DOHH2 (cell line): ENCODE measurements around the gene HPCA.

ENCODE experiments used
- H3F3A ChIP-seq: fragments of 200-600 bp; sonication (generic), shearing (Covaris generic); 2 replicates; pipeline ENCODE4 v1.6.0; 2016; ENCODE audit warnings: antibody characterized with exemption, mild to moderate bottlenecking; ENCODE audit not compliant: control insufficient read depth, insufficient read depth
- H3K27ac ChIP-seq: fragments of 200-600 bp; sonication (generic); 2 replicates; pipeline ENCODE4 v1.5.1; 2014; ENCODE audit warnings: low read depth, mild to moderate bottlenecking, low read length, moderate library complexity
- H3K27me3 ChIP-seq: fragments of 200-600 bp; sonication (generic); 2 replicates; pipeline ENCODE4 v1.6.1; 2014; ENCODE audit warnings: mild to moderate bottlenecking, low read length, mixed read lengths; ENCODE audit not compliant: control insufficient read depth
- H3K36me3 ChIP-seq: fragments of 200-600 bp; sonication (generic); 2 replicates; pipeline ENCODE4 v1.6.1; 2014; ENCODE audit warnings: mild to moderate bottlenecking, low read length, moderate library complexity, mixed read lengths; ENCODE audit not compliant: control insufficient read depth
- H3K4me1 ChIP-seq: fragments of 200-600 bp; sonication (generic); 2 replicates; pipeline ENCODE4 v1.6.1; 2014; ENCODE audit warnings: mild to moderate bottlenecking, low read length, mixed read lengths; ENCODE audit not compliant: control insufficient read depth
- H3K4me2 ChIP-seq: fragments of 200-600 bp; sonication (generic); 2 replicates; pipeline ENCODE4 v1.6.0; 2014; ENCODE audit warnings: mild to moderate bottlenecking, low read length, moderate library complexity
- H3K4me3 ChIP-seq: fragments of 200-600 bp; sonication (generic); 2 replicates; pipeline ENCODE4 v1.5.1; 2014; ENCODE audit warnings: mild to moderate bottlenecking, low read length, mixed read lengths
- H3K79me2 ChIP-seq: fragments of 200-600 bp; sonication (generic); 2 replicates; pipeline ENCODE4 v1.6.1; 2014; ENCODE audit warnings: mild to moderate bottlenecking, low read length, mixed read lengths; ENCODE audit not compliant: control insufficient read depth
- H3K9me2 ChIP-seq: fragments of 200-600 bp; sonication (generic); replicated peaks from 2 replicates; pipeline ENCODE4 v1.6.1; 2014; ENCODE audit warnings: mild to moderate bottlenecking, low read length, mixed read lengths; ENCODE audit not compliant: control insufficient read depth
- H3K9me3 ChIP-seq: fragments of 200-600 bp; sonication (generic); 2 replicates; pipeline ENCODE4 v1.6.1; 2014; ENCODE audit warnings: antibody characterized with exemption, low read length, mixed read lengths; ENCODE audit not compliant: control insufficient read depth, insufficient read depth
- H4K20me1 ChIP-seq: fragments of 200-600 bp; sonication (generic); 2 replicates; pipeline ENCODE4 v1.6.0; 2014; ENCODE audit warnings: low read depth, mild to moderate bottlenecking, antibody characterized with exemption, low read length, moderate library complexity; ENCODE audit not compliant: control insufficient read depth, insufficient read depth
- EZH2phosphoT487 ChIP-seq: fragments of 200-600 bp; sonication (generic); IDR thresholded peaks from 2 replicates; pipeline ENCODE4 v1.6.1; 2017; ENCODE audit warnings: borderline replicate concordance, mild to moderate bottlenecking, antibody characterized with exemption, low read length, moderate library complexity, mixed read lengths
- TF ChIP-seq, protein P1 (sequence below): fragments of 200-600 bp; sonication (generic); IDR thresholded peaks from one replicate; pipeline ENCODE4 v1.5.1; 2014; ENCODE audit warnings: antibody characterized with exemption, mild to moderate bottlenecking, low read depth, low read length; ENCODE audit not compliant: poor library complexity, severe bottlenecking

Gene HPCA

DNA sequence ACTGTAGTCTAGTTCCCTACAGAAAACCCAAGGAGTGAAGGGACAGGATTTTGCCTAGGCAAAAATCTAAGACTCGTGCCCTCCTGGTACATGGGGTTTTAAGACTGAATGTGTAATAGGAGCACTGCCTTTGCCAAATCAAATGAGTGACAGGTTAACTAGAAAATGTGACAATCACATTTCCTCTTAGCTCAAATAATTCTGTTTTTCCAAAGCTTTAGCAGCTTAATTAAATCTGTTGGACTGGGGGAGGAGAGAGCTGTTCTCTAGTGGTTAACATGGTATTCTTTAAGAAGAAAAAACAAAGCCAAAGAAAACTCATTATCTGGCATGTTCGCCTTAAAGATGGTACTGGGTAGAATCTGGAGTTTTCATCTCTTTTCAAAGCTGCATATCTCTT, 28.2 kb upstream of the HPCA start:
- Histone ChIP-seq H3K9me2 (no peaks in the 10 kb centered on the region), H3K4me2 (no peak overlapping the region), H3K4me1 (no peaks in the 10 kb centered on the region), H4K20me1 (no peaks in the 10 kb centered on the region), H3K27me3 (no peaks in the 10 kb centered on the region), H3K4me3 (no peak overlapping the region), H3F3A (no peaks in the 10 kb centered on the region), H3K9me3 (no peaks in the 10 kb centered on the region), H3K79me2 (no peaks in the 10 kb centered on the region), H3K36me3 (peaks cover 65% of the 10 kb centered on the region), H3K27ac (no peak overlapping the region)
- TF ChIP-seq, protein P1, sequence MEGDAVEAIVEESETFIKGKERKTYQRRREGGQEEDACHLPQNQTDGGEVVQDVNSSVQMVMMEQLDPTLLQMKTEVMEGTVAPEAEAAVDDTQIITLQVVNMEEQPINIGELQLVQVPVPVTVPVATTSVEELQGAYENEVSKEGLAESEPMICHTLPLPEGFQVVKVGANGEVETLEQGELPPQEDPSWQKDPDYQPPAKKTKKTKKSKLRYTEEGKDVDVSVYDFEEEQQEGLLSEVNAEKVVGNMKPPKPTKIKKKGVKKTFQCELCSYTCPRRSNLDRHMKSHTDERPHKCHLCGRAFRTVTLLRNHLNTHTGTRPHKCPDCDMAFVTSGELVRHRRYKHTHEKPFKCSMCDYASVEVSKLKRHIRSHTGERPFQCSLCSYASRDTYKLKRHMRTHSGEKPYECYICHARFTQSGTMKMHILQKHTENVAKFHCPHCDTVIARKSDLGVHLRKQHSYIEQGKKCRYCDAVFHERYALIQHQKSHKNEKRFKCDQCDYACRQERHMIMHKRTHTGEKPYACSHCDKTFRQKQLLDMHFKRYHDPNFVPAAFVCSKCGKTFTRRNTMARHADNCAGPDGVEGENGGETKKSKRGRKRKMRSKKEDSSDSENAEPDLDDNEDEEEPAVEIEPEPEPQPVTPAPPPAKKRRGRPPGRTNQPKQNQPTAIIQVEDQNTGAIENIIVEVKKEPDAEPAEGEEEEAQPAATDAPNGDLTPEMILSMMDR: no peak
- no peak for TF ChIP-seq EZH2phosphoT487

DNA sequence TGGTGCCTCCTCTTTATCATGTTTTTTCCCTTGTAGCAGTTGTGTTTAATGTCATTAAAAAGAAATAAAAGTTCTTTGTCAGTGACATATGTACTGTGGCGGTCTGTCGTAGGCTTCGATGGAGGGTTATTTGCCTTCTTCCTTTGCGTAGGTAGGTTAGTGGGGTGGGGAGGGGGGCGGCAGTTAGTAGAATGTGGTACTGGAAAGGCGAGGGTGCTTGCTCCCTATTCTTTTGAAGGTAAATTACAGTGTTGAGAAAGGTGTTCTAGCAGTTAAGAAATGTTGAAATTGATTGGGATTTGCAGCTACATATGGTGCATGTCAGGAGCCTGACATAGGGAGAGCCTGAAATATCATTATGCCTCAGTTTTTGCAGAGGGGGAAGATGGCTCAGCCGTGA, 27.5 kb upstream of the HPCA start:
- no peak for TF ChIP-seq EZH2phosphoT487
- TF ChIP-seq, protein P1: no peak
- H3K36me3 ChIP-seq: peaks cover 61% of the 10 kb centered on the region

DNA sequence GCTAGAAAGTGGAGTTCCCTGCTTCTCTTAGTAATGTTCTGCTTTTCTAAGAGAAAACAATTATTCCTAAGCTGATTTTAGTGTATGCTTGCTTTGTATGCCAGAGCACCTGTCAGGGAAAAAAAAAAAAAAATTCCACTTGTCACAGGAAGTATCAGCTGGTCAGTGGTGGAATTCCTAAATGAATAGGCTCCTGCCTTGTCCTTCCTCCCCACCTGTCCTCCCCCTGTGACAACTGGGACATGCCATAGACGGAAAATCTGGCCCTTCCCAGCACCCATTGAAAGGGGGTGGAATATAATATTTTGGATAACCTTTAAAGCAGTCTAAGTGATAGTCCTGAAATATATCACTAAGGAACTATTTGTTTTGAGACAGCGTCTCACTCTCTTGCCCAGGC, 26.4 kb upstream of the HPCA start:
- Histone ChIP-seq H3K9me2 (no peaks in the 10 kb centered on the region), H3K36me3 (peaks cover 50% of the 10 kb centered on the region), H3K4me3 (no peak overlapping the region), H3K4me2 (no peak overlapping the region), H3K27me3 (no peaks in the 10 kb centered on the region), H4K20me1 (no peaks in the 10 kb centered on the region), H3K79me2 (no peaks in the 10 kb centered on the region), H3K4me1 (no peaks in the 10 kb centered on the region), H3K27ac (no peak overlapping the region), H3F3A (no peaks in the 10 kb centered on the region), H3K9me3 (no peaks in the 10 kb centered on the region)
- TF ChIP-seq EZH2phosphoT487: no peak
- TF ChIP-seq, protein P1: no peak

More for the DNA sequence above, 27.5 kb upstream of the HPCA start:
- H3K4me1 ChIP-seq: no peaks in the 10 kb centered on the region
- no peaks in the 10 kb centered on the region for H4K20me1 ChIP-seq
- no peaks in the 10 kb centered on the region for H3K9me3 ChIP-seq
- H3F3A ChIP-seq: no peaks in the 10 kb centered on the region
- no peaks in the 10 kb centered on the region for H3K9me2 ChIP-seq
- H3K4me2 ChIP-seq: no peak overlapping the region
- no peak overlapping the region for H3K4me3 ChIP-seq
- no peak overlapping the region for H3K27ac ChIP-seq
- H3K27me3 ChIP-seq: no peaks in the 10 kb centered on the region
- no peaks in the 10 kb centered on the region for H3K79me2 ChIP-seq

DNA sequence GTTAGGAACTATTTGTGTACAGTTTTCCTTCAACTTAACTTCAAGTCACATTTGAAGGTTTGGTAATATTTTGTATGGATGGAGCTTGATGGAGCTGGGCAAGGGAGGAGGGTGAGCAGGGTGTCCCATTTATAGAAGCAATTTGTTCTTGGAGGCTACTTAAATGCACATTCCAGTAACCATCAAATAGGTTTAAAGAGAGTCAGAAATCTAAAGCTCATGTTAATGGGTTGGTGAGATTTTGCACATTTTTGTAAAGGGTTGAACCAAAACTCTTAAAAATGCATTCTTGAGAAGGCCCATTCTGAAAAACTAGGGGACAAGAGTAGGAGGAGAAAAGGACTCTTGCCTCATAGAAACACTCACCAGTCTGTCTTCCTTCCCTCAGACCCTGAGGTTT, 25.7 kb upstream of the HPCA start:
- no peak overlapping the region for H3K4me3 ChIP-seq
- no peaks in the 10 kb centered on the region for H3K79me2 ChIP-seq
- peaks cover 45% of the 10 kb centered on the region for H3K36me3 ChIP-seq
- no peak overlapping the region for H3K27ac ChIP-seq
- H3K4me2 ChIP-seq: no peak overlapping the region
- TF ChIP-seq EZH2phosphoT487: no peak
- TF ChIP-seq, protein P1: no peak
- H3K9me3 ChIP-seq: no peaks in the 10 kb centered on the region
- H3F3A ChIP-seq: no peaks in the 10 kb centered on the region; the same call in 1 of the 2 replicates
- no peaks in the 10 kb centered on the region for H3K9me2 ChIP-seq
- H4K20me1 ChIP-seq: no peaks in the 10 kb centered on the region
- no peaks in the 10 kb centered on the region for H3K4me1 ChIP-seq
- no peaks in the 10 kb centered on the region for H3K27me3 ChIP-seq
